Astrocyte (in vitro differentiated cells and primary cell): Measurements from ENCODE around the gene BSG. TPM values are rescaled to one million over a fixed set of nuclear protein-coding genes. Genes with fewer than 3 reads are reported as not detected.

Experiments used
- DNase-seq: peaks from one replicate; pipeline ENCODE4 v3.0.0-alpha.2; 2010; ENCODE audit warnings: low read depth
- FAIRE-seq: peaks from 2 replicates; lab custom pipeline; 2011; peaks lifted over from hg19 to GRCh38; lab: Jason Lieb, UNC
- H2AFZ ChIP-seq: 2 replicates; pipeline ENCODE4 v1.6.0; 2012; ENCODE audit warnings: low read depth, low read length, inconsistent platforms
- H3K27ac ChIP-seq: 2 replicates; pipeline ENCODE4 v1.5.1; 2011; ENCODE audit warnings: low read depth, low read length, inconsistent platforms
- H3K27me3 ChIP-seq: 2 replicates; pipeline ENCODE4 v1.6.0; 2011; ENCODE audit warnings: low read length, inconsistent platforms; ENCODE audit not compliant: insufficient read depth
- H3K36me3 ChIP-seq: 2 replicates; pipeline ENCODE4 v1.5.1; 2011; ENCODE audit warnings: low read length, inconsistent platforms; ENCODE audit not compliant: insufficient read depth
- H3K4me1 ChIP-seq: 2 replicates; pipeline ENCODE4 v1.5.1; 2011; ENCODE audit warnings: low read length, inconsistent platforms; ENCODE audit not compliant: insufficient read depth
- H3K4me2 ChIP-seq: 2 replicates; pipeline ENCODE4 v1.6.0; 2012; ENCODE audit warnings: low read length, inconsistent platforms
- H3K4me3 ChIP-seq: 2 replicates; pipeline ENCODE4 v1.5.1; 2011; ENCODE audit warnings: low read depth, mild to moderate bottlenecking, low read length, inconsistent platforms; ENCODE audit not compliant: insufficient read depth
- H3K79me2 ChIP-seq: 2 replicates; pipeline ENCODE4 v1.6.0; 2012; ENCODE audit warnings: mild to moderate bottlenecking, low read length, inconsistent platforms; ENCODE audit not compliant: insufficient read depth
- H3K9ac ChIP-seq: 2 replicates; pipeline ENCODE4 v1.6.0; 2012; ENCODE audit warnings: mild to moderate bottlenecking, low read length, inconsistent platforms
- H3K9me3 ChIP-seq: 2 replicates; pipeline ENCODE4 v1.5.1; 2012; ENCODE audit warnings: low read depth, mild to moderate bottlenecking, low read length, inconsistent platforms; ENCODE audit not compliant: insufficient read depth
- H4K20me1 ChIP-seq: 2 replicates; pipeline ENCODE4 v1.6.0; 2012; ENCODE audit warnings: low read length, inconsistent platforms; ENCODE audit not compliant: insufficient read depth
- H3K27ac Mint-ChIP-seq: one replicate; pipeline ENCODE4 v1.8.0; 2021; ENCODE audit warnings: mild to moderate bottlenecking, mixed read lengths; ENCODE audit not compliant: unreplicated experiment
- H3K27me3 Mint-ChIP-seq: one replicate; pipeline ENCODE4 v1.8.0; 2021; ENCODE audit warnings: low read depth, mixed read lengths; ENCODE audit not compliant: unreplicated experiment
- H3K36me3 Mint-ChIP-seq: one replicate; pipeline ENCODE4 v1.8.0; 2021; ENCODE audit warnings: low read depth, mixed read lengths; ENCODE audit not compliant: unreplicated experiment
- H3K4me1 Mint-ChIP-seq: one replicate; pipeline ENCODE4 v1.8.0; 2021; ENCODE audit warnings: low read depth, mixed read lengths; ENCODE audit not compliant: unreplicated experiment
- H3K4me3 Mint-ChIP-seq: one replicate; pipeline ENCODE4 v1.8.0; 2021; ENCODE audit warnings: mild to moderate bottlenecking, moderate library complexity, mixed read lengths; ENCODE audit not compliant: unreplicated experiment
- H3K9me3 Mint-ChIP-seq: one replicate; pipeline ENCODE4 v1.8.0; 2021; ENCODE audit warnings: mild to moderate bottlenecking, mixed read lengths; ENCODE audit not compliant: unreplicated experiment
- CTCF ChIP-seq: IDR thresholded peaks from 2 replicates; pipeline ENCODE4 v1.5.1; 2011; ENCODE audit warnings: low read depth, mild to moderate bottlenecking, inconsistent platforms, low read length, moderate library complexity; ENCODE audit not compliant: insufficient read depth
- EZH2 ChIP-seq: IDR thresholded peaks from 2 replicates; pipeline ENCODE4 v1.6.1; 2012; ENCODE audit warnings: mild to moderate bottlenecking, low read length, inconsistent platforms; ENCODE audit not compliant: insufficient read depth
- total RNA-seq: library from RNA; stranded (reverse); gene quantifications from 2 replicates; pipeline ENCODE4 v1.2.1, GENCODE V29; 2021

Gene BSG
- total RNA-seq, 1 donor from 2014 or later: 807 TPM

DNA sequence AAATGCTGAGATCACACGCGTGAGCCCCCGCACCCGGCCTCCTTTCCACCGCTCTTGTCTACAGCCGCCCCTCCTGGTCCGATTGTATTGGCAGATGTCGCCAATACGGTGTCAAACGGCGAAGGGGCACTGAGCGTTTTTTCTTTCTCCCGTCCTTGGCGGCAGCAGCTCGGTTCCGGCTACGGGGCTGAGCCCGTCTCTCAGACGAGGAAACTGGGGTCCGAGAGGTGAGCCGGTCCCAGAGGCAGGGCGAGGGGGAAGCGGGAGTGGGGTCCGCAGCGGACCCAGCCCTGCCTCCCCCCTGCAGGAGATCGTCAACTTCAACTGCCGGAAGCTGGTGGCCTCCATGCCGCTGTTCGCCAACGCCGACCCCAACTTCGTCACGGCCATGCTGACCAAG, 40.5 kb downstream of the BSG start:
- H3K27ac Mint-ChIP-seq: no peak overlapping the region
- Histone ChIP-seq H3K4me1 (peaks cover 19% of the 10 kb centered on the region), H3K9ac (no peak overlapping the region), H3K27ac (no peak overlapping the region), H3K36me3 (no peaks in the 10 kb centered on the region), H3K79me2 (no peaks in the 10 kb centered on the region), H2AFZ (no peak overlapping the region), H3K9me3 (no peaks in the 10 kb centered on the region), H3K27me3 (no peaks in the 10 kb centered on the region), H4K20me1 (no peaks in the 10 kb centered on the region), H3K4me3 (no peak overlapping the region), H3K4me2 (no peak overlapping the region)
- no peaks in the 10 kb centered on the region for H3K27me3 Mint-ChIP-seq
- peaks cover 3% of the 10 kb centered on the region for H3K4me1 Mint-ChIP-seq
- H3K9me3 Mint-ChIP-seq: peaks cover 2% of the 10 kb centered on the region
- no peak for TF ChIP-seq EZH2
- no peak for TF ChIP-seq CTCF
- DNase-seq: no peak
- peaks cover 18% of the 10 kb centered on the region for H3K36me3 Mint-ChIP-seq
- no peak for FAIRE-seq
- H3K4me3 Mint-ChIP-seq: no peak overlapping the region

DNA sequence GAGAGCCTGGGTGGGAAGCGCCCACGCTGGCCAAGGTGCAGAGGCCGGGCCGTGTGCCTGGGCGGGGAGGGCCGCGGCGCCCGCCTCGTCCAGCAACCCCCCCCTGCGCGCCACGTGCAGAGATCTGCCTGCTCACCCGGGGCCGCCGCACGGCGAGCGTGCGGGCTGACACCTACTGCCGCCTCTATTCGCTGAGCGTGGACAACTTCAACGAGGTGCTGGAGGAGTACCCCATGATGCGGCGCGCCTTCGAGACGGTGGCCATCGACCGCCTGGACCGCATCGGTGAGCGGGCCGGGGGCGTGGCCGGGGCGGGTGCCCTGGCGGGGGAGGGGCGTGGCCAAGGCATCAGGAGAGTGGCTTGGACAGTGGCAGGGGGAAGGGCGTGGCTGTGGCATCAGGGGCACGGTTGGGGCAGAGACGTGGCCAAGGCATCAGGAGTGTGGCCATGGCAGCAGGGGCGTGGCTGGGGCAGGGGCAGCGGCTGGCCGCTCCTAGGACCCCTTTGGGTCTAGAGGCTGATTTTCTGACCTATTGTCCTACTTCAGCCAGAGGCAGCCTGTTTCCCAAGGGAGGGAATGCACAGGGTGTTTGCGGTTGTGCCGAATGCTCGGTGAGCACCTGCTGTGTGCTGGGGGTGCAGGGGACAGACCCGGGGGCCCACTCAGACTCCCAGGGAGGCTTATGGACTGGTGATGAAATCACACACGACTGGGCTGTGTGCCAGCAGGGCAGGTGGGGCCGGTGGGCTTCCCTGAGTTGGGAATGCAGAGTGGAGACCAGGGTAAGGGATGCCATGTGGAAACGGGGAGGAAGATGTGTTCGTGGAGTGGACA, 41.6 kb downstream of the BSG start:
- H3K79me2 ChIP-seq: no peaks in the 10 kb centered on the region
- H3K4me2 ChIP-seq: no peak overlapping the region
- no peak overlapping the region for H3K4me3 ChIP-seq
- no peak overlapping the region for H3K27ac ChIP-seq
- no peak for FAIRE-seq
- Mint-ChIP-seq H3K36me3 (peaks cover 18% of the 10 kb centered on the region), H3K27ac (no peak overlapping the region), H3K27me3 (no peaks in the 10 kb centered on the region), H3K4me3 (no peak overlapping the region), H3K9me3 (peaks cover 2% of the 10 kb centered on the region), H3K4me1 (peaks cover 3% of the 10 kb centered on the region)
- H3K4me1 ChIP-seq: peaks cover 19% of the 10 kb centered on the region
- no peaks in the 10 kb centered on the region for H3K27me3 ChIP-seq
- no peak overlapping the region for H2AFZ ChIP-seq
- H3K36me3 ChIP-seq: no peaks in the 10 kb centered on the region
- no peak for DNase-seq
- no peaks in the 10 kb centered on the region for H3K9me3 ChIP-seq
- TF ChIP-seq EZH2: no peak
- TF ChIP-seq CTCF: no peak
- no peak overlapping the region for H3K9ac ChIP-seq
- no peaks in the 10 kb centered on the region for H4K20me1 ChIP-seq

DNA sequence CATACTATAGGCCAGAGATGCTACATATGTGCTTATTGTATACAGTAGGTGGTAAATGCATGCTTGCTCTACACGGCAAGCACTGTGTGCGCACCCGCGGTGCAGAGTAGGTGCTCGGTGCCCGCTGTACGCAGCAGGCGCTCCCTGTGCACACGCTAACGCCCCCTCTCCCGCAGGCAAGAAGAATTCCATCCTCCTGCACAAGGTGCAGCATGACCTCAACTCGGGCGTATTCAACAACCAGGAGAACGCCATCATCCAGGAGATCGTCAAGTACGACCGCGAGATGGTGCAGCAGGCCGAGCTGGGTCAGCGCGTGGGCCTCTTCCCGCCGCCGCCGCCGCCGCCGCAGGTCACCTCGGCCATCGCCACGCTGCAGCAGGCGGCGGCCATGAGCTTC, 43.2 kb downstream of the BSG start:
- FAIRE-seq: no peak

More for the DNA sequence above, 43.2 kb downstream of the BSG start:
- H3K4me2 ChIP-seq: no peak overlapping the region
- H3K27ac ChIP-seq: no peak overlapping the region
- H4K20me1 ChIP-seq: no peaks in the 10 kb centered on the region
- no peaks in the 10 kb centered on the region for H3K79me2 ChIP-seq
- no peak overlapping the region for H3K9ac ChIP-seq
- no peaks in the 10 kb centered on the region for H3K27me3 ChIP-seq
- H3K9me3 ChIP-seq: no peaks in the 10 kb centered on the region
- H3K36me3 ChIP-seq: no peaks in the 10 kb centered on the region
- no peak overlapping the region for H3K4me3 ChIP-seq
- no peak for TF ChIP-seq EZH2
- TF ChIP-seq CTCF: no peak
- H3K4me3 Mint-ChIP-seq: peak overlapping the region; percentile 45
- no peak overlapping the region for H3K27ac Mint-ChIP-seq
- peaks cover 12% of the 10 kb centered on the region for H3K4me1 ChIP-seq
- peaks cover 18% of the 10 kb centered on the region for H3K36me3 Mint-ChIP-seq
- no peaks in the 10 kb centered on the region for H3K27me3 Mint-ChIP-seq
- peaks cover 3% of the 10 kb centered on the region for H3K4me1 Mint-ChIP-seq
- peaks cover 2% of the 10 kb centered on the region for H3K9me3 Mint-ChIP-seq
- no peak for DNase-seq
- no peak overlapping the region for H2AFZ ChIP-seq
